ENCODE data around the gene UBE2D4. TPM values are rescaled to one million over a fixed set of nuclear protein-coding genes. Genes with fewer than 3 reads are reported as not detected.

The UBE2D4 gene
- total RNA-seq, 3 donors from 2014 or later = 14.7 to 34.1 (median 15.4) TPM

- no peak overlapping the region for H3K27ac ChIP-seq
- no peaks in the 10 kb centered on the region for H3K27me3 ChIP-seq
- H3K4me1 ChIP-seq = no peaks in the 10 kb centered on the region
- TF ChIP-seq POLR2A (IDR thresholded peaks at IDR 0.05) = no peak
- no peak for TF ChIP-seq CTCF (IDR thresholded peaks at IDR 0.05)
- no peak for TF ChIP-seq POLR2AphosphoS5 (IDR thresholded peaks at IDR 0.05)
- no peaks in the 10 kb centered on the region for H3K9me3 ChIP-seq
- no peak for DNase-seq (ENCODE audit: low spot score in 2 of 2)
- intact Hi-C loops (cut with DNase I; ENCODE audit: low total_unique reads) = no loop called here
- no peak overlapping the region for H3K4me3 ChIP-seq
- no peaks in the 10 kb centered on the region for H3K36me3 ChIP-seq
These were observed 16.0 kb downstream of the UBE2D4 start for GRCh38 chr7:43942250-43942649.

- no peak for TF ChIP-seq POLR2A (IDR thresholded peaks at IDR 0.05)
- TF ChIP-seq POLR2AphosphoS5 (IDR thresholded peaks at IDR 0.05) = no peak
- TF ChIP-seq CTCF (IDR thresholded peaks at IDR 0.05) = no peak
- no peak for DNase-seq (ENCODE audit: low spot score in 2 of 2)
These were observed 16.8 kb downstream of the UBE2D4 start for GRCh38 chr7:43942997-43943396.

GRCh38 chr7:43943417-43944187 lies 17.4 kb downstream of the UBE2D4 start:
- Histone ChIP-seq H3K27me3 (no peaks in the 10 kb centered on the region), H3K4me1 (no peaks in the 10 kb centered on the region), H3K4me3 (no peak overlapping the region), H3K27ac (no peak overlapping the region), H3K9me3 (no peaks in the 10 kb centered on the region), H3K36me3 (no peaks in the 10 kb centered on the region)
- intact Hi-C loops (cut with DNase I; ENCODE audit: low total_unique reads) = no loop called here
- TF ChIP-seq POLR2A (IDR thresholded peaks at IDR 0.05) (no peak), POLR2AphosphoS5 (IDR thresholded peaks at IDR 0.05) (no peak), CTCF (IDR thresholded peaks at IDR 0.05) (no peak)
- DNase-seq (ENCODE audit: low spot score in 2 of 2) = no peak

More at GRCh38 chr7:43942997-43943396, 16.8 kb downstream of the UBE2D4 start:
- Histone ChIP-seq H3K27ac (no peak overlapping the region), H3K27me3 (no peaks in the 10 kb centered on the region), H3K4me3 (no peak overlapping the region), H3K4me1 (no peaks in the 10 kb centered on the region), H3K9me3 (no peaks in the 10 kb centered on the region), H3K36me3 (no peaks in the 10 kb centered on the region)
- intact Hi-C loops (cut with DNase I; ENCODE audit: low total_unique reads) = no loop called here

GRCh38 chr7:43944286-43944685 lies 18.1 kb downstream of the UBE2D4 start:
- Histone ChIP-seq H3K4me1 (no peaks in the 10 kb centered on the region), H3K9me3 (no peaks in the 10 kb centered on the region), H3K27ac (no peak overlapping the region), H3K36me3 (no peaks in the 10 kb centered on the region), H3K27me3 (no peaks in the 10 kb centered on the region), H3K4me3 (no peak overlapping the region)
- TF ChIP-seq POLR2A (IDR thresholded peaks at IDR 0.05) (no peak), POLR2AphosphoS5 (IDR thresholded peaks at IDR 0.05) (no peak), CTCF (IDR thresholded peaks at IDR 0.05) (no peak)
- no peak for DNase-seq (ENCODE audit: low spot score in 2 of 2)
- intact Hi-C loops (cut with DNase I; ENCODE audit: low total_unique reads) = no loop called here

GRCh38 chr7:43952028-43952427 lies 25.8 kb downstream of the UBE2D4 start:
- Histone ChIP-seq H3K27ac (no peak overlapping the region), H3K4me1 (no peaks in the 10 kb centered on the region), H3K36me3 (no peaks in the 10 kb centered on the region), H3K27me3 (no peaks in the 10 kb centered on the region), H3K9me3 (no peaks in the 10 kb centered on the region), H3K4me3 (no peak overlapping the region)
- no peak for DNase-seq (ENCODE audit: low spot score in 2 of 2)
- intact Hi-C loops (cut with DNase I; ENCODE audit: low total_unique reads) = no loop called here
- TF ChIP-seq POLR2AphosphoS5 (IDR thresholded peaks at IDR 0.05) (no peak), CTCF (IDR thresholded peaks at IDR 0.05) (no peak), POLR2A (IDR thresholded peaks at IDR 0.05) (no peak)

Measured in breast epithelium (tissue), 4 donors.